OCI-LY3 (cell line): ENCODE measurements around the gene CMSS1.

Experiments used
- EZH2phosphoT487 ChIP-seq: fragments of 200-600 bp; shearing (Covaris generic); IDR thresholded peaks from 2 replicates; pipeline ENCODE4 v1.6.1; 2018; ENCODE audit warnings: antibody characterized with exemption, mixed run types, low read depth
- TF ChIP-seq, protein P1 (sequence below): fragments of 200-600, 300-600 bp; sonication (generic); IDR thresholded peaks from 2 replicates; pipeline ENCODE4 v1.5.1; 2014; ENCODE audit warnings: antibody characterized with exemption, low read length, low read depth

DNA sequence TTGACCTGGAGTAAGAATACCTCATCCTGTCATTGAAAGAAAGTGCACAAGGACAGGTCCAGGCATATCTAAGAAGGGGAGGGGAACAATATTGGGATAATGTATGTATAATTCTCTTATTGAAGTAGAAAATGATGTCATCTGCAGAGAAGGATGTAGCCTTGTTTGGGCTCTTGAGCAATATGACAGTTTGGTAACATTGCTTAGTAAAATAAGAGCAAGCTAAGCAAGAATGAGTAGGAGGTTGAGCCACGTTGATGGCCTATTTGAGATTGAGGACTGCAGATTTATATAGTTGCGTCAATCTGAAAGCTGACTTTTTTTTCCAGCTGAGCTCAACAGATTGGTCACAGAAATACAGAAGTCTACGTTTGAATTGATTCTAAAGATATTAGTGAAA, 151.5 kb downstream of the CMSS1 start:
- TF ChIP-seq, protein P1, sequence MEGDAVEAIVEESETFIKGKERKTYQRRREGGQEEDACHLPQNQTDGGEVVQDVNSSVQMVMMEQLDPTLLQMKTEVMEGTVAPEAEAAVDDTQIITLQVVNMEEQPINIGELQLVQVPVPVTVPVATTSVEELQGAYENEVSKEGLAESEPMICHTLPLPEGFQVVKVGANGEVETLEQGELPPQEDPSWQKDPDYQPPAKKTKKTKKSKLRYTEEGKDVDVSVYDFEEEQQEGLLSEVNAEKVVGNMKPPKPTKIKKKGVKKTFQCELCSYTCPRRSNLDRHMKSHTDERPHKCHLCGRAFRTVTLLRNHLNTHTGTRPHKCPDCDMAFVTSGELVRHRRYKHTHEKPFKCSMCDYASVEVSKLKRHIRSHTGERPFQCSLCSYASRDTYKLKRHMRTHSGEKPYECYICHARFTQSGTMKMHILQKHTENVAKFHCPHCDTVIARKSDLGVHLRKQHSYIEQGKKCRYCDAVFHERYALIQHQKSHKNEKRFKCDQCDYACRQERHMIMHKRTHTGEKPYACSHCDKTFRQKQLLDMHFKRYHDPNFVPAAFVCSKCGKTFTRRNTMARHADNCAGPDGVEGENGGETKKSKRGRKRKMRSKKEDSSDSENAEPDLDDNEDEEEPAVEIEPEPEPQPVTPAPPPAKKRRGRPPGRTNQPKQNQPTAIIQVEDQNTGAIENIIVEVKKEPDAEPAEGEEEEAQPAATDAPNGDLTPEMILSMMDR, result no peak
- TF ChIP-seq EZH2phosphoT487, result no peak
